ENCODE measurements around the gene LMNB1. TPM values are rescaled to one million over a fixed set of nuclear protein-coding genes. Genes with fewer than 3 reads are reported as not detected.

Gene LMNB1
- total RNA-seq, 1 donor = 7.2 TPM

- Histone ChIP-seq H3K27me3 (ENCODE audit: insufficient read depth, low read length) (no peaks in the 10 kb centered on the region), H3K4me2 (ENCODE audit: insufficient read depth, low read length) (no peak overlapping the region), H3K36me3 (ENCODE audit: insufficient read depth, low read length) (peaks cover 20% of the 10 kb centered on the region), H2AFZ (ENCODE audit: low read length) (no peak overlapping the region), H4K20me1 (ENCODE audit: insufficient read depth, low read length) (no peaks in the 10 kb centered on the region), H3K4me1 (ENCODE audit: insufficient read depth, low read length) (peaks cover 6% of the 10 kb centered on the region), H3K9me3 (ENCODE audit: low read depth, low read length) (no peaks in the 10 kb centered on the region), H3K79me2 (ENCODE audit: insufficient read depth, low read length) (peaks cover 15% of the 10 kb centered on the region), H3K27ac (ENCODE audit: low read depth, low read length) (no peak overlapping the region), H3K4me3 (ENCODE audit: insufficient read depth, low read length) (no peak overlapping the region)
- DNase-seq (ENCODE audit: insufficient read length, low spot score, missing footprints) = no peak
- TF ChIP-seq CTCF (IDR thresholded peaks at IDR 0.05; ENCODE audit: extremely low read depth, low read depth, low read length) = no peak
These were observed 41.8 kb downstream of the LMNB1 start for GRCh38 chr5:126818736-126819135.

- Histone ChIP-seq H3K27ac (ENCODE audit: low read depth, low read length) (no peak overlapping the region), H4K20me1 (ENCODE audit: insufficient read depth, low read length) (no peaks in the 10 kb centered on the region), H3K36me3 (ENCODE audit: insufficient read depth, low read length) (peaks cover 18% of the 10 kb centered on the region)
These were observed 42.3 kb downstream of the LMNB1 start for GRCh38 chr5:126819253-126819652.

GRCh38 chr5:126826619-126827215 lies 49.8 kb downstream of the LMNB1 start:
- no peak overlapping the region for H3K27ac ChIP-seq (ENCODE audit: low read depth, low read length)
- DNase-seq (ENCODE audit: insufficient read length, low spot score, missing footprints) = no peak
- H3K79me2 ChIP-seq (ENCODE audit: insufficient read depth, low read length) = peaks cover 2% of the 10 kb centered on the region
- H3K27me3 ChIP-seq (ENCODE audit: insufficient read depth, low read length) = no peaks in the 10 kb centered on the region
- H3K9me3 ChIP-seq (ENCODE audit: low read depth, low read length) = no peaks in the 10 kb centered on the region
- H3K36me3 ChIP-seq (ENCODE audit: insufficient read depth, low read length) = peaks cover 30% of the 10 kb centered on the region
- no peak for TF ChIP-seq CTCF (IDR thresholded peaks at IDR 0.05; ENCODE audit: extremely low read depth, low read depth, low read length)
- H3K4me3 ChIP-seq (ENCODE audit: insufficient read depth, low read length) = no peak overlapping the region
- no peak overlapping the region for H2AFZ ChIP-seq (ENCODE audit: low read length)
- no peaks in the 10 kb centered on the region for H3K4me1 ChIP-seq (ENCODE audit: insufficient read depth, low read length)
- H4K20me1 ChIP-seq (ENCODE audit: insufficient read depth, low read length) = no peaks in the 10 kb centered on the region
- no peak overlapping the region for H3K4me2 ChIP-seq (ENCODE audit: insufficient read depth, low read length)

More at GRCh38 chr5:126819253-126819652, 42.3 kb downstream of the LMNB1 start:
- no peak for DNase-seq (ENCODE audit: insufficient read length, low spot score, missing footprints)
- no peaks in the 10 kb centered on the region for H3K27me3 ChIP-seq (ENCODE audit: insufficient read depth, low read length)
- peaks cover 6% of the 10 kb centered on the region for H3K4me1 ChIP-seq (ENCODE audit: insufficient read depth, low read length)
- TF ChIP-seq CTCF (IDR thresholded peaks at IDR 0.05; ENCODE audit: extremely low read depth, low read depth, low read length) = no peak
- no peak overlapping the region for H3K4me2 ChIP-seq (ENCODE audit: insufficient read depth, low read length)
- no peak overlapping the region for H3K4me3 ChIP-seq (ENCODE audit: insufficient read depth, low read length)
- no peaks in the 10 kb centered on the region for H3K9me3 ChIP-seq (ENCODE audit: low read depth, low read length)
- peaks cover 15% of the 10 kb centered on the region for H3K79me2 ChIP-seq (ENCODE audit: insufficient read depth, low read length)
- H2AFZ ChIP-seq (ENCODE audit: low read length) = no peak overlapping the region

- Histone ChIP-seq H3K4me2 (ENCODE audit: insufficient read depth, low read length) (no peak overlapping the region), H2AFZ (ENCODE audit: low read length) (no peak overlapping the region), H3K27ac (ENCODE audit: low read depth, low read length) (no peak overlapping the region), H3K79me2 (ENCODE audit: insufficient read depth, low read length) (peaks cover 2% of the 10 kb centered on the region), H4K20me1 (ENCODE audit: insufficient read depth, low read length) (no peaks in the 10 kb centered on the region), H3K27me3 (ENCODE audit: insufficient read depth, low read length) (no peaks in the 10 kb centered on the region), H3K4me3 (ENCODE audit: insufficient read depth, low read length) (no peak overlapping the region), H3K4me1 (ENCODE audit: insufficient read depth, low read length) (no peaks in the 10 kb centered on the region), H3K36me3 (ENCODE audit: insufficient read depth, low read length) (peaks cover 32% of the 10 kb centered on the region), H3K9me3 (ENCODE audit: low read depth, low read length) (no peaks in the 10 kb centered on the region)
- DNase-seq (ENCODE audit: insufficient read length, low spot score, missing footprints) = no peak
- TF ChIP-seq CTCF (IDR thresholded peaks at IDR 0.05; ENCODE audit: extremely low read depth, low read depth, low read length) = no peak
These were observed 52.2 kb downstream of the LMNB1 start for GRCh38 chr5:126829098-126829497.
